ENCODE data around the gene SLC28A1.

SLC28A1 gene

GRCh38 chr15:84855765-84856164 is 28.7 kb upstream of the SLC28A1 start:
- H3K27ac Mint-ChIP-seq: no peak overlapping the region
- no peaks in the 10 kb centered on the region for H3K9me3 Mint-ChIP-seq (ENCODE audit: low read depth)
- no peaks in the 10 kb centered on the region for H3K4me1 Mint-ChIP-seq (ENCODE audit: low read depth)
- no peak overlapping the region for H3K4me3 Mint-ChIP-seq
- H3K36me3 Mint-ChIP-seq: no peaks in the 10 kb centered on the region
- no peaks in the 10 kb centered on the region for H3K27me3 Mint-ChIP-seq

DNA sequence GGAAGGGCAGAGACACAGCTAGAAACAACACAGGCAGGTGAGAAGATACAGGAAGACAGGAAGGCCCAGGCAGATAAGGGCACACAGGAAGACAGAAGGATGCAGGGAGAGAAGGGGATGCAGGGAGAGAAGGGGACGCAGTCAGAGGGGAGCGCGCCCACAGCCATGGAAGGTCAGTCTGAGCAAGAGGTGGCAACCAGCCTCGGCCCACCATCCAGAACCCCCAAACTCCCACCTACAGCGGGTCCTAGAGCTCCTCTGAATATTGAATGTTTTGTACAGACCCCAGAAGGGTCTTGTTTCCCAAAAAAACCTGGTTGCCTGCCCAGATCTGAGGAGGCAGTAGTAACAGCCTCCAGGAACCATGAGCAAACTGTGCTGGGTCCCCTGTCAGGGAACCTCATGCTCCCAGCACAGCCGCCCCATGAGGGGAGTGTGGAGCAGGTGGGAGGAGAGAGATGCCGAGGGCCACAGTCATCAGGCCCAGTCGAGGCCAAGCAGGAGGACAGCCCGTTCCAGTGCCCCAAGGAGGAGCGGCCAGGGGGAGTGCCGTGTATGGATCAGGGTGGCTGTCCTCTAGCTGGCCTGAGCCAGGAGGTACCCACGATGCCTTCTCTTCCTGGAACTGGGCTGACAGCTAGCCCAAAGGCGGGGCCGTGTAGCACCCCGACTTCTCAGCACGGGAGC is 27.6 kb upstream of the SLC28A1 start:
- no peak overlapping the region for H3K27ac Mint-ChIP-seq
- H3K4me3 Mint-ChIP-seq: no peak overlapping the region
- H3K9me3 Mint-ChIP-seq (ENCODE audit: low read depth): no peaks in the 10 kb centered on the region
- no peaks in the 10 kb centered on the region for H3K27me3 Mint-ChIP-seq
- H3K4me1 Mint-ChIP-seq (ENCODE audit: low read depth): no peaks in the 10 kb centered on the region
- no peaks in the 10 kb centered on the region for H3K36me3 Mint-ChIP-seq

DNA sequence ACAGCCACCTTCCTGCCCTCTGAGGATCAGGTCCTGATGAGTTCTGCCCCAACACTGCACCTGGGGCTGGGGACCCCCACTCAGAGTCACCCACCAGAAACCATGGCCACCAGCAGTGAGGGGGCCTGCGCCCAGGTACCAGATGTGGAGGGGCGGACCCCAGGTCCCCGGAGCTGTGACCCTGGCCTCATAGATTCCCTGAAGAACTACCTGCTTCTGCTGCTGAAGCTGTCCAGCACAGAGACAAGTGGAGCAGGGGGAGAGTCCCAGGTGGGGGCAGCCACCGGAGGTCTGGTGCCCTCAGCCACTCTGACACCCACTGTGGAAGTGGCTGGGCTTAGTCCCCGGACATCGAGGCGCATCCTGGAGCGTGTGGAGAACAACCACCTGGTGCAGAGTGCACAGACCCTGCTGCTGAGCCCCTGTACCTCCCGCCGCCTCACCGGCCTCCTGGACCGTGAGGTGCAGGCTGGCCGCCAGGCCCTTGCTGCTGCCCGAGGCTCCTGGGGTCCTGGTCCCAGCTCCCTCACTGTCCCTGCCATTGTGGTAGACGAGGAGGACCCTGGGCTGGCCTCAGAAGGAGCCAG is 27.0 kb upstream of the SLC28A1 start:
- Mint-ChIP-seq H3K4me3 (no peak overlapping the region), H3K27me3 (no peaks in the 10 kb centered on the region), H3K27ac (no peak overlapping the region), H3K36me3 (no peaks in the 10 kb centered on the region), H3K9me3 (ENCODE audit: low read depth) (no peaks in the 10 kb centered on the region), H3K4me1 (ENCODE audit: low read depth) (no peaks in the 10 kb centered on the region)

GRCh38 chr15:84858231-84858630 is 26.2 kb upstream of the SLC28A1 start:
- no peak overlapping the region for H3K4me3 Mint-ChIP-seq
- H3K27ac Mint-ChIP-seq: no peak overlapping the region
- H3K4me1 Mint-ChIP-seq (ENCODE audit: low read depth): no peaks in the 10 kb centered on the region
- H3K9me3 Mint-ChIP-seq (ENCODE audit: low read depth): no peaks in the 10 kb centered on the region
- no peaks in the 10 kb centered on the region for H3K27me3 Mint-ChIP-seq
- H3K36me3 Mint-ChIP-seq: no peaks in the 10 kb centered on the region

GRCh38 chr15:84859144-84859543 is 25.3 kb upstream of the SLC28A1 start:
- Mint-ChIP-seq H3K4me3 (no peak overlapping the region), H3K36me3 (no peaks in the 10 kb centered on the region), H3K9me3 (ENCODE audit: low read depth) (no peaks in the 10 kb centered on the region), H3K27me3 (no peaks in the 10 kb centered on the region), H3K27ac (no peak overlapping the region), H3K4me1 (ENCODE audit: low read depth) (no peaks in the 10 kb centered on the region)

DNA sequence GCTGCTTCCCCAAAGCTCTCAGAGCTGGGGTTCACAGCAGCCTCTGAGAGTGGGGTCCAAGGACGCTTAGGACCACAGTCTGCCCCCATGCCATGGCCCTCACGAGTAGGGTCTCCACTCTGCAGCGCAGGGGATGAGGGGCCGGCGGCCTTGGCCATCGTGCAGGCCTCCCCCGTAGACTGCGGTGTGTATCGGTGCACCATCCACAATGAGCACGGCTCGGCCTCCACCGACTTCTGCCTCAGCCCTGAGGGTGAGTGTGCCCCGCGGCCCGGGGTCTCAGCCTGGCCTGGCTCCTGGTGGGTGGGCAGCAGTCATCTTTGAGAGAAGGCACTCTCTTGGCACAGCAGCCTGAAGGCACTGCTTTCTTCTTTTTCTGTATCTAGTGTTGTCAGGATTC is 24.8 kb upstream of the SLC28A1 start:
- Mint-ChIP-seq H3K27me3 (no peaks in the 10 kb centered on the region), H3K4me1 (ENCODE audit: low read depth) (no peaks in the 10 kb centered on the region), H3K36me3 (no peaks in the 10 kb centered on the region), H3K9me3 (ENCODE audit: low read depth) (no peaks in the 10 kb centered on the region), H3K4me3 (no peak overlapping the region), H3K27ac (no peak overlapping the region)

DNA sequence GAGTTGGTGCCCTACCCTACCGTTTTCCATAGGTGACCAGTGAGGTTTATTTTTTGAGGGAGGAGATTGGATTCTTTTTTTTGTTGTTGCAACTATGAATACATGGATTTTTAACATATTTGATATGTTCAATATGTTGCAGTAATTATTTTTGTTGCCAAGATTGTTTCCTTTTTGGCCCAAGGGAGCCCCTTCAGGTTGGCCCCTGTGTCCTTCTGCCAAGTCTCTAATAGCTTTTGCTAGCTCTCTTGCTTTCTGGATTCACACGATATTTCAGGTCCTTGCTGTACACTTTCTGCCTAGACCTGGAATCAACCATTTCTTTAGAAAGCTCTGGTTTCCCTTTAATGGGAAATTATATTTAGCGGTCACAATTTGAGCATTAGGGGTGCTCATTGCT is 22.7 kb upstream of the SLC28A1 start:
- H3K27ac Mint-ChIP-seq: no peak overlapping the region
- no peaks in the 10 kb centered on the region for H3K4me1 Mint-ChIP-seq (ENCODE audit: low read depth)
- H3K9me3 Mint-ChIP-seq (ENCODE audit: low read depth): no peaks in the 10 kb centered on the region
- H3K4me3 Mint-ChIP-seq: no peak overlapping the region
- H3K36me3 Mint-ChIP-seq: no peaks in the 10 kb centered on the region
- no peaks in the 10 kb centered on the region for H3K27me3 Mint-ChIP-seq

- H3K36me3 Mint-ChIP-seq: no peaks in the 10 kb centered on the region
- no peaks in the 10 kb centered on the region for H3K9me3 Mint-ChIP-seq (ENCODE audit: low read depth)
- H3K27me3 Mint-ChIP-seq: no peaks in the 10 kb centered on the region
- no peaks in the 10 kb centered on the region for H3K4me1 Mint-ChIP-seq (ENCODE audit: low read depth)
- no peak overlapping the region for H3K27ac Mint-ChIP-seq
- no peak overlapping the region for H3K4me3 Mint-ChIP-seq
These were observed 22.1 kb upstream of the SLC28A1 start for GRCh38 chr15:84862214-84862975.

GRCh38 chr15:84863565-84864443 is 20.7 kb upstream of the SLC28A1 start:
- no peak overlapping the region for H3K4me3 Mint-ChIP-seq
- H3K27ac Mint-ChIP-seq: no peak overlapping the region
- no peaks in the 10 kb centered on the region for H3K36me3 Mint-ChIP-seq

DNA sequence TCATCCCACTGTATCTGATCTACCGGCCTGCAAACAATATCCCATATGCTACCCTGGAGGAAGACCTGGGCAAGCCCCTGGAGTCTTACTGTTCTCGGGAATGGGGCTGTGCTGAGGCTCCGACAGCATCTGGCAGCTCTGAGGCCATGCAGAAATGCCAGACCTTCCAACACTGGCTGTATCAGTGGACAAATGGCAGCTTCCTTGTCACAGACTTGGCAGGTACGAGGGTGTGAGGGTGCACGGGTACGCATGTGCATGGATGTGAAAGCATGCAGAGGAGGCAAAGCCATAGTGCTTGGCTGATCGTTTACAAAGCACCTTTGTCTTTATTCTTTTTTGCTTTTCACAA is 20.0 kb upstream of the SLC28A1 start:
- no peaks in the 10 kb centered on the region for H3K27me3 Mint-ChIP-seq
- no peak overlapping the region for H3K4me3 Mint-ChIP-seq
- H3K4me1 Mint-ChIP-seq (ENCODE audit: low read depth): no peaks in the 10 kb centered on the region
- H3K9me3 Mint-ChIP-seq (ENCODE audit: low read depth): no peaks in the 10 kb centered on the region
- no peaks in the 10 kb centered on the region for H3K36me3 Mint-ChIP-seq
- H3K27ac Mint-ChIP-seq: no peak overlapping the region

More at GRCh38 chr15:84863565-84864443, 20.7 kb upstream of the SLC28A1 start:
- no peaks in the 10 kb centered on the region for H3K9me3 Mint-ChIP-seq (ENCODE audit: low read depth)
- H3K27me3 Mint-ChIP-seq: no peaks in the 10 kb centered on the region
- H3K4me1 Mint-ChIP-seq (ENCODE audit: low read depth): no peaks in the 10 kb centered on the region

DNA sequence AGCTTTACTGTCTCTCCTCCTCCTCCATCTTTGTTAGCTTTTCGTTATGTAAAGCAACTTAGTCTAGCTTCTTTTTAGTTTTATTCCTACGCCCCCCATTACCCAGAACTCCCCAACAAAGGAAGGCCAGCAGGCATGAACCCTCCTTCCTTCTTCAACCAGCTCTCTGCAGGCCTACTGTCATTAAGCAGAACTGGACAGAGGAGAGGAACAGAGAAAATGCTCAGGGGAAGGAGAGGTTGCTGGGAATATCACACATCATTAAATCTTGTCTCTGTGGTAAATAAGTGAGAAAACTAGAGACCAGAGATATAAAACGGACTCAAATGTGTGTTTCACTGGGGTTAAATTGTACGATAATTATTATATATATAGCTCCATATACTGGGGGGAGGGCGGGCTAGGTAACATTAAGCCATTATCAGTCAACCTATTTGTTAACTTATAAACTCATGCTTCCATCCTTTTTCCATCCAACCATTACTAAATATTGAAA is 19.3 kb upstream of the SLC28A1 start:
- Mint-ChIP-seq H3K27ac (no peak overlapping the region), H3K4me3 (no peak overlapping the region), H3K36me3 (no peaks in the 10 kb centered on the region), H3K27me3 (no peaks in the 10 kb centered on the region), H3K9me3 (ENCODE audit: low read depth) (no peaks in the 10 kb centered on the region), H3K4me1 (ENCODE audit: low read depth) (no peaks in the 10 kb centered on the region)

- no peaks in the 10 kb centered on the region for H3K4me1 Mint-ChIP-seq (ENCODE audit: low read depth)
- H3K36me3 Mint-ChIP-seq: no peaks in the 10 kb centered on the region
- H3K27me3 Mint-ChIP-seq: no peaks in the 10 kb centered on the region
- H3K9me3 Mint-ChIP-seq (ENCODE audit: low read depth): no peaks in the 10 kb centered on the region
- no peak overlapping the region for H3K4me3 Mint-ChIP-seq
- H3K27ac Mint-ChIP-seq: no peak overlapping the region
These were observed 16.2 kb upstream of the SLC28A1 start for GRCh38 chr15:84868037-84868880.

DNA sequence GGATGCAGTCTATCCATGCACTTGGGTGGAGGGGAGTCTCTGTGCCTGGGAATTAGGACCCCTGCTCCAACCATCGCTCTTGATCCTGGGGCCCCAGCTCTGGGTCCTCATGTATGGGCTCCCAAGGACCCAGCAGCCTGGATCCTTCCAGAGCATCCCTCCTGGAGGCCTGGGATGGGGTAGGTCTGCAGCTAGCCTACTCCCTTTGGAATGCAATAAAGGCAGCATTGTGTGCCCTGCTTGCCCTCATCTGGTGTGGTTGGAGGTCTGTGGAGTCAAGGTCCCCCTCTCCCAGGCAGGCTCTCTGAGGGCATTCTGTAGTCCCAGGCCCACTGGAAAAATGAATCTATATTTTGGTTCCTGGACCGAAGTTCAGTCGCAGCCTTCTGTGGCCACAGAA is 15.0 kb upstream of the SLC28A1 start:
- no peak overlapping the region for H3K4me3 Mint-ChIP-seq
- no peaks in the 10 kb centered on the region for H3K4me1 Mint-ChIP-seq (ENCODE audit: low read depth)
- no peaks in the 10 kb centered on the region for H3K36me3 Mint-ChIP-seq
- H3K27me3 Mint-ChIP-seq: no peaks in the 10 kb centered on the region
- no peak overlapping the region for H3K27ac Mint-ChIP-seq
- no peaks in the 10 kb centered on the region for H3K9me3 Mint-ChIP-seq (ENCODE audit: low read depth)

DNA sequence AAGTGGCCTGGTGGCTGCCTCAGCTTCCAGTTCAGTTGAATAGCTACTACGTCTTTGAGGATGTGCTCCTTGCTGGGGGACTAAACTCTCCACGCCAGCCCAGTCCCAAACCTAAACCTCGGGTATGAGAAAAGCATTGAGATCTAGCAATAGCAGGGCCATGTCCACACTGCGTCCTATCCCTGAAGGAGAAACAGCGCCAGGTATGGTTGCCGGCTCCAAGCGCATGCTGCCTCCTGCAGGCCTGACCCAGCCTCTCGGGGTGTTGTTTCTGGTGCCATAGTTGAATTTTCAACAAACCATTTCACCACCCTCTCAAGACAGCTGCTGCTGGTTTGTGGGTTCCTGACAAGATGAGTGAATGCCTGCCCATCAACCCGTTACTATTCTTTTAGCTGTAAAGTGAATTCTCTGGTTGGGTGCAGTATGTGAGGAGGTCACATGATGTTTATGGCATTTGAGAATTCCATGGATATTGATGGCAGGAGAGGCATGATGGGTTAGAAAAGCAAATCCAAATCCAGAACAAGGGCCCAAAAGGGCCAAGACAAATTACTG is 13.0 kb upstream of the SLC28A1 start:
- Mint-ChIP-seq H3K4me1 (ENCODE audit: low read depth) (no peaks in the 10 kb centered on the region), H3K27ac (no peak overlapping the region), H3K9me3 (ENCODE audit: low read depth) (no peaks in the 10 kb centered on the region), H3K27me3 (no peaks in the 10 kb centered on the region), H3K36me3 (no peaks in the 10 kb centered on the region), H3K4me3 (no peak overlapping the region)

Data from activated naive CD8-positive, alpha-beta T cell (primary cell).